RWPE2 (cell line): ENCODE results near the gene LPCAT1.

Source experiments
- ATAC-seq: fragments of 200-7000 bp; cut with Tn5 transposase; 3 replicates; pipeline ENCODE4 v1.9.1; 2021; ENCODE audit warnings: low read depth
- DNase-seq: peaks from one replicate; pipeline ENCODE4 v3.0.0-alpha.2; 2020; ENCODE audit warnings: low spot score
- H3K27ac ChIP-seq: fragments of 450-650 bp; 2 replicates; pipeline ENCODE4 v1.5.1; 2017; ENCODE audit warnings: mild to moderate bottlenecking; ENCODE audit not compliant: poor library complexity, severe bottlenecking
- H3K27me3 ChIP-seq: fragments of 250-450 bp; sonication (Bioruptor Pico); 2 replicates; pipeline ENCODE4 v1.5.1; 2021; ENCODE audit warnings: mild to moderate bottlenecking, moderate library complexity; ENCODE audit not compliant: insufficient read depth, poor library complexity, severe bottlenecking
- H3K36me3 ChIP-seq: fragments of 250-450 bp; sonication (Bioruptor Pico); 2 replicates; pipeline ENCODE4 v1.5.1; 2020; ENCODE audit warnings: low read depth, mild to moderate bottlenecking, moderate library complexity
- H3K4me1 ChIP-seq: fragments of 250-450 bp; sonication (Bioruptor Pico); 2 replicates; pipeline ENCODE4 v1.5.1; 2021; ENCODE audit warnings: mild to moderate bottlenecking, moderate library complexity; ENCODE audit not compliant: insufficient read depth, poor library complexity, severe bottlenecking
- H3K4me3 ChIP-seq: fragments of 250-450 bp; sonication (Bioruptor Pico); 2 replicates; pipeline ENCODE4 v1.5.1; 2021; ENCODE audit warnings: mild to moderate bottlenecking, moderate library complexity; ENCODE audit not compliant: severe bottlenecking
- H3K9me3 ChIP-seq: fragments of 250-450 bp; sonication (Bioruptor Pico); 2 replicates; pipeline ENCODE4 v1.5.1; 2021; ENCODE audit warnings: mild to moderate bottlenecking, moderate library complexity; ENCODE audit not compliant: severe bottlenecking
- TF ChIP-seq, protein P1 (sequence below): fragments of 450-650 bp; IDR thresholded peaks from one replicate; pipeline ENCODE4 v1.5.1; 2017; ENCODE audit warnings: mild to moderate bottlenecking, moderate library complexity; ENCODE audit not compliant: poor library complexity, severe bottlenecking

Gene LPCAT1

DNA sequence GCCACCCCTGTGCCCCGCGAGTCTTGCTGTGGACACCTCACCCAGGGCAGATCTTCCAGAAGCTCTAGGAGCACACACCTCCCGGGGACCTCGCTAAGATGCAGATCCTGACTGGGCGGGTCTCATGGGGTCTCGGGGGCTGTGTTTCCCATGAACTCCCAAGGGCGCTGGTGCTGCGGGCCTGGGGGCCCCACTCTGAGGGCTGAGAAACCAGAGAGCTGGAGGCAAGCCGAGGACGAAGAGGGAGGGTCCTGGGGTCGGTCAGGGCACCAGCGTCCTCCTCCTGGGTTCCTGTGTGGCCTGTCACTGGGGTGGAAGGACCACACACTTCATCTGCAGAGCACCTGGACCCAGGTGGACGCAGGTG is 108.7 kb downstream of the LPCAT1 start:
- H3K9me3 ChIP-seq = no peaks in the 10 kb centered on the region
- no peak overlapping the region for H3K27ac ChIP-seq
- 0 out of 3 replicates have a peak, but pooled peaks have one; percentile 9 for ATAC-seq
- TF ChIP-seq, protein P1, sequence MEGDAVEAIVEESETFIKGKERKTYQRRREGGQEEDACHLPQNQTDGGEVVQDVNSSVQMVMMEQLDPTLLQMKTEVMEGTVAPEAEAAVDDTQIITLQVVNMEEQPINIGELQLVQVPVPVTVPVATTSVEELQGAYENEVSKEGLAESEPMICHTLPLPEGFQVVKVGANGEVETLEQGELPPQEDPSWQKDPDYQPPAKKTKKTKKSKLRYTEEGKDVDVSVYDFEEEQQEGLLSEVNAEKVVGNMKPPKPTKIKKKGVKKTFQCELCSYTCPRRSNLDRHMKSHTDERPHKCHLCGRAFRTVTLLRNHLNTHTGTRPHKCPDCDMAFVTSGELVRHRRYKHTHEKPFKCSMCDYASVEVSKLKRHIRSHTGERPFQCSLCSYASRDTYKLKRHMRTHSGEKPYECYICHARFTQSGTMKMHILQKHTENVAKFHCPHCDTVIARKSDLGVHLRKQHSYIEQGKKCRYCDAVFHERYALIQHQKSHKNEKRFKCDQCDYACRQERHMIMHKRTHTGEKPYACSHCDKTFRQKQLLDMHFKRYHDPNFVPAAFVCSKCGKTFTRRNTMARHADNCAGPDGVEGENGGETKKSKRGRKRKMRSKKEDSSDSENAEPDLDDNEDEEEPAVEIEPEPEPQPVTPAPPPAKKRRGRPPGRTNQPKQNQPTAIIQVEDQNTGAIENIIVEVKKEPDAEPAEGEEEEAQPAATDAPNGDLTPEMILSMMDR = no peak
- DNase-seq = peak; percentile 66
- H3K27me3 ChIP-seq = peaks cover 9% of the 10 kb centered on the region
- no peaks in the 10 kb centered on the region for H3K36me3 ChIP-seq
- no peaks in the 10 kb centered on the region for H3K4me1 ChIP-seq
- H3K4me3 ChIP-seq = no peak overlapping the region

DNA sequence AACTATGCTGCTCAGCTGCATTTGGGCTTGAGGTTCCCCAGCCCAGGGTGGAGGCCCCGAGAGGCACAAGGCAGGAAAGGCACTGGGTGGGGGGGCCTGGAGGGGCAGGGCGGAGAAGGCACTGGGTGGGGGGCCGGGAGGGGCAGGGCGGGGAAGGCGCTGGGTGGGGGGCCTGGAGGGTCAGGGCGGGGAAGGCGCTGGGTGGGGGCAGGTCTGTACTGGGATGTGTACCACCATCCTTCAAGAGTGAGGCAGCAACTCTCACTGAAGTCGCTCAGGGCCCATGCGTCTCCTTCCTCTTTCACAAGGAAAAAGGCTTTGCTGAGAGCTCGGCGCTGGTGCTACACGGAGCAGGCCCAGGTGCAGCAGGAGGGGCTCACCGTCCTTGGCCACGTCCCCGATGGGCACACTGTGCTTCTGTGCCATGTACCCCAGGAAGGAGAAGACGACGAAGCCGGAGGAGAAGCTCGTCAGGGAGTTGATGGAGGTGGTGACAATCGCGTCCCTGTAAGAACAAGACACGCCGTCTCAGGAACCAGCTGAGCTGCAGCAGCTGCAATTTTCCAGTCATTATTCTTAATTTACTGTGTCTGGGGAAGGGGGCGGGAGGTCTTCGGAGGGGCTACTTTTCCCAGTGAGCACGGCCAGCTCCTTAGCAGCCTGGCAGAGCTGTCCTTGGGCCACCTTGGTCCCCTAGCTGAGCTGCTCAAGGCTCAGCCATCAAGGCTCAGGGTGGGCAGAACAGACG is 109.3 kb downstream of the LPCAT1 start:
- no peaks in the 10 kb centered on the region for H3K4me1 ChIP-seq
- H3K36me3 ChIP-seq = no peaks in the 10 kb centered on the region
- no peaks in the 10 kb centered on the region for H3K9me3 ChIP-seq
- no peak overlapping the region for H3K27ac ChIP-seq
- TF ChIP-seq, protein P1 = no peak
- ATAC-seq (no peak), DNase-seq (peak; percentile 83)
- H3K27me3 ChIP-seq = peaks cover 9% of the 10 kb centered on the region
- no peak overlapping the region for H3K4me3 ChIP-seq

GRCh38 chr5:1413611-1414241 is 110.0 kb downstream of the LPCAT1 start:
- H3K4me1 ChIP-seq = no peaks in the 10 kb centered on the region
- H3K27ac ChIP-seq = no peak overlapping the region
- TF ChIP-seq, protein P1 = no peak
- DNase-seq (peak; percentile 69), ATAC-seq (no peak)
- no peaks in the 10 kb centered on the region for H3K9me3 ChIP-seq
- H3K36me3 ChIP-seq = no peaks in the 10 kb centered on the region
- peaks cover 9% of the 10 kb centered on the region for H3K27me3 ChIP-seq
- no peak overlapping the region for H3K4me3 ChIP-seq

DNA sequence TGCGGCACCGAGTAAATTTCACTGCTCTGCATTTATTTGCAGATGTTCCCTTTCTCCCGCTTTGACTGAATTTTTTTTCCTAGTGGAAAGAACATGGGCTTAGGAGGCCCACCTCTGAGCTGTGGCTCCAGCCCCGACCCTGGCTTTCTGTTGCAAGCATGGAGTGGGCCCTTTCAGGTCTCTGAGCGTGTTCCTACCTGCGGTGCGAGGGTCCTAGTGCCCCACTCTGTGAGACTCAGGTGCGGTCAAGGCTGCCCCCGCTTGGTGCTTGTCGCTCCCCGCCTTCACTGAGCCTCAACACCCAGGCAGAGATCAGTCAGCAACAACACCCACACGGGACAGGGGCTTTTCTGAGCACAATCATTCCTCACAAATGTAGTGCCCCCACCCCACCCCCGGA is 110.5 kb downstream of the LPCAT1 start:
- TF ChIP-seq, protein P1 = no peak
- no peaks in the 10 kb centered on the region for H3K4me1 ChIP-seq
- no peak overlapping the region for H3K4me3 ChIP-seq
- ATAC-seq (no peak), DNase-seq (no peak)
- no peak overlapping the region for H3K27ac ChIP-seq
- H3K36me3 ChIP-seq = no peaks in the 10 kb centered on the region
- H3K27me3 ChIP-seq = peaks cover 9% of the 10 kb centered on the region
- H3K9me3 ChIP-seq = no peaks in the 10 kb centered on the region

- Histone ChIP-seq H3K9me3 (no peaks in the 10 kb centered on the region), H3K27ac (no peak overlapping the region), H3K4me1 (no peaks in the 10 kb centered on the region), H3K36me3 (no peaks in the 10 kb centered on the region), H3K4me3 (no peak overlapping the region), H3K27me3 (peaks cover 9% of the 10 kb centered on the region)
- DNase-seq = peak; percentile 52
- no peak for ATAC-seq
- TF ChIP-seq, protein P1 = no peak
Observed at GRCh38 chr5:1412621-1413020, 111.1 kb downstream of the LPCAT1 start.
